ENCODE results near the gene DGKB.

DNA sequence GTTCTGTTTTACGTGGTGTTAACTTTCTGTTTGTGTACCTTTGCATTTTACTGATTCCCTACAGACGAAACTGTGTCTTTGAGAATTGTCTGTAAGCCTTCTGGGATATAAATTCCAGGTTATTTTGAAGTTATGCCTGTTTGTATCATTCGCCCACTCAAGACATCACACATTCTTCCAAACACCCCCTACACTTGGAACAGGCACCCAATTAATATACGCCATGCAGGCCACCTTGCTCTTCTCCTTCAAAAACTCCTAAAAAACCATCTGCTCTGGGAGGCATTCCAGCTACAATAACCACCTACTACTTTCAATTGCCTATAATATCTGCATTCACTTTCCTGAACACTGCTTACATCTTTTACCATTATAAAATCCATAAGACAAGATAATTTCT lies 453.3 kb downstream of the DGKB start:
- TF ChIP-seq ARNTL (CRISPR knock-in tag; IDR thresholded peaks at IDR 0.05; ENCODE audit: borderline replicate concordance, low read depth), result no peak
- TF ChIP-seq, protein P1, sequence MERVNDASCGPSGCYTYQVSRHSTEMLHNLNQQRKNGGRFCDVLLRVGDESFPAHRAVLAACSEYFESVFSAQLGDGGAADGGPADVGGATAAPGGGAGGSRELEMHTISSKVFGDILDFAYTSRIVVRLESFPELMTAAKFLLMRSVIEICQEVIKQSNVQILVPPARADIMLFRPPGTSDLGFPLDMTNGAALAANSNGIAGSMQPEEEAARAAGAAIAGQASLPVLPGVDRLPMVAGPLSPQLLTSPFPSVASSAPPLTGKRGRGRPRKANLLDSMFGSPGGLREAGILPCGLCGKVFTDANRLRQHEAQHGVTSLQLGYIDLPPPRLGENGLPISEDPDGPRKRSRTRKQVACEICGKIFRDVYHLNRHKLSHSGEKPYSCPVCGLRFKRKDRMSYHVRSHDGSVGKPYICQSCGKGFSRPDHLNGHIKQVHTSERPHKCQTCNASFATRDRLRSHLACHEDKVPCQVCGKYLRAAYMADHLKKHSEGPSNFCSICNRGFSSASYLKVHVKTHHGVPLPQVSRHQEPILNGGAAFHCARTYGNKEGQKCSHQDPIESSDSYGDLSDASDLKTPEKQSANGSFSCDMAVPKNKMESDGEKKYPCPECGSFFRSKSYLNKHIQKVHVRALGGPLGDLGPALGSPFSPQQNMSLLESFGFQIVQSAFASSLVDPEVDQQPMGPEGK (CRISPR knock-in tag; IDR thresholded peaks at IDR 0.05; ENCODE audit: borderline replicate concordance), result no peak
- TF ChIP-seq TCF4 (CRISPR knock-in tag; IDR thresholded peaks at IDR 0.05; ENCODE audit: borderline replicate concordance), result no peak
- no peak for TF ChIP-seq ESRRG (CRISPR knock-in tag; IDR thresholded peaks at IDR 0.05)
- TF ChIP-seq ZFP3 (CRISPR knock-in tag; IDR thresholded peaks at IDR 0.05), result no peak
- TF ChIP-seq PPARA (CRISPR knock-in tag; IDR thresholded peaks at IDR 0.05; ENCODE audit: borderline replicate concordance), result no peak
- no peak for TF ChIP-seq ZFP30 (CRISPR knock-in tag; IDR thresholded peaks at IDR 0.05)
- TF ChIP-seq, protein P2, sequence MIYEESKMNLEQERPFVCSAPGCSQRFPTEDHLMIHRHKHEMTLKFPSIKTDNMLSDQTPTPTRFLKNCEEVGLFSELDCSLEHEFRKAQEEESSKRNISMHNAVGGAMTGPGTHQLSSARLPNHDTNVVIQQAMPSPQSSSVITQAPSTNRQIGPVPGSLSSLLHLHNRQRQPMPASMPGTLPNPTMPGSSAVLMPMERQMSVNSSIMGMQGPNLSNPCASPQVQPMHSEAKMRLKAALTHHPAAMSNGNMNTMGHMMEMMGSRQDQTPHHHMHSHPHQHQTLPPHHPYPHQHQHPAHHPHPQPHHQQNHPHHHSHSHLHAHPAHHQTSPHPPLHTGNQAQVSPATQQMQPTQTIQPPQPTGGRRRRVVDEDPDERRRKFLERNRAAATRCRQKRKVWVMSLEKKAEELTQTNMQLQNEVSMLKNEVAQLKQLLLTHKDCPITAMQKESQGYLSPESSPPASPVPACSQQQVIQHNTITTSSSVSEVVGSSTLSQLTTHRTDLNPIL (CRISPR knock-in tag; IDR thresholded peaks at IDR 0.05; ENCODE audit: low read depth), result no peak
- no peak for TF ChIP-seq CSDC2 (CRISPR knock-in tag; IDR thresholded peaks at IDR 0.05)
- TF ChIP-seq, protein P3, sequence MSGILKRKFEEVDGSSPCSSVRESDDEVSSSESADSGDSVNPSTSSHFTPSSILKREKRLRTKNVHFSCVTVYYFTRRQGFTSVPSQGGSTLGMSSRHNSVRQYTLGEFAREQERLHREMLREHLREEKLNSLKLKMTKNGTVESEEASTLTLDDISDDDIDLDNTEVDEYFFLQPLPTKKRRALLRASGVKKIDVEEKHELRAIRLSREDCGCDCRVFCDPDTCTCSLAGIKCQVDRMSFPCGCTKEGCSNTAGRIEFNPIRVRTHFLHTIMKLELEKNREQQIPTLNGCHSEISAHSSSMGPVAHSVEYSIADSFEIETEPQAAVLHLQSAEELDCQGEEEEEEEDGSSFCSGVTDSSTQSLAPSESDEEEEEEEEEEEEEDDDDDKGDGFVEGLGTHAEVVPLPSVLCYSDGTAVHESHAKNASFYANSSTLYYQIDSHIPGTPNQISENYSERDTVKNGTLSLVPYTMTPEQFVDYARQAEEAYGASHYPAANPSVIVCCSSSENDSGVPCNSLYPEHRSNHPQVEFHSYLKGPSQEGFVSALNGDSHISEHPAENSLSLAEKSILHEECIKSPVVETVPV (CRISPR knock-in tag; IDR thresholded peaks at IDR 0.05), result no peak
- TF ChIP-seq GLIS3 (CRISPR knock-in tag; IDR thresholded peaks at IDR 0.05), result no peak

All from SK-N-SH treated with all-trans-retinoic acid at 6 μM for 48 hours (cell line).